HCT116 (cell line): ENCODE measurements around the gene LIPA. TPM values are rescaled to one million over a fixed set of nuclear protein-coding genes. Genes with fewer than 3 reads are reported as not detected.

Experiments used
- ATAC-seq: fragments of 200-7000 bp; cut with Tn5 transposase; 2 replicates; pipeline ENCODE4 v1.9.1; 2020; ENCODE audit warnings: mild to moderate bottlenecking, moderate library complexity
- BruUV-seq: library from RNA; stranded (reverse); fragments of 400-500 nt; replicated peaks from 2 replicates; lab custom pipeline; 2021; lab: Mats Ljungman, UMichigan
- CTCF ChIA-PET: fragments of 300-600 bp; sonication (Branson Sonifier 250); formaldehyde crosslinking; loops from one replicate; lab custom pipeline; 2021; ENCODE audit warnings: antibody characterized with exemption; lab: Charles Lee
- POLR2A ChIA-PET: fragments of 300-600, 350-600 bp; sonication (Branson Sonifier 250); formaldehyde crosslinking; loops from one replicate; lab custom pipeline; 2021; ENCODE audit warnings: antibody characterized with exemption; lab: Charles Lee
- RAD21 ChIA-PET, 2 experiments: fragments of 300-600 bp; sonication (Branson Sonifier 250); formaldehyde crosslinking; loops; one replicate each; lab custom pipeline; 2023; ENCODE audit warnings: low total read pairs in 2 of 2; ENCODE audit not compliant: uncharacterized antibody in 2 of 2, unreplicated experiment in 2 of 2, low non-redundant PET in 1 of 2; lab: Charles Lee
- DNase-seq: peaks from one replicate; pipeline ENCODE4 v3.0.0-alpha.2; 2010; ENCODE audit warnings: low read depth, low spot score
- H2AFZ ChIP-seq: fragments of 200-600 bp; shearing (Covaris generic), sonication (generic); 2 replicates; pipeline ENCODE4 v1.6.1; 2017; ENCODE audit warnings: low read depth, mixed run types, mixed read lengths, antibody characterized with exemption, low read length; ENCODE audit not compliant: poor library complexity, severe bottlenecking
- H3K27ac ChIP-seq: 2 replicates; pipeline ENCODE4 v1.5.1; 2012; ENCODE audit warnings: low read depth, low read length
- H3K27me3 ChIP-seq: fragments of 200-600 bp; sonication (generic); 2 replicates; pipeline ENCODE4 v1.6.1; 2016; ENCODE audit warnings: mixed run types, low read length, mixed read lengths; ENCODE audit not compliant: insufficient read depth
- H3K36me3 ChIP-seq, 2 experiments: fragments of 200-500 bp in 1 of 2; fragments of 200-600 bp in 1 of 2; sonication (Bioruptor generic) in 1 of 2; sonication (generic) in 1 of 2; 2 replicates each; pipeline versions ENCODE4 v1.5.1 to v1.6.1; 2014 to 2016; ENCODE audit warnings: low read length in 2 of 2, inconsistent platforms in 1 of 2, mixed read lengths in 1 of 2, mixed run types in 1 of 2; ENCODE audit not compliant: insufficient read depth in 2 of 2, control insufficient read depth in 1 of 2
- H3K4me1 ChIP-seq, 2 experiments: fragments of 200-600 bp in 1 of 2; sonication (generic) in 1 of 2; 2 replicates each; pipeline versions ENCODE4 v1.5.1 to v1.6.1; 2012 to 2017; ENCODE audit warnings: low read length in 2 of 2, inconsistent platforms in 1 of 2, mild to moderate bottlenecking in 1 of 2, mixed read lengths in 1 of 2, mixed run types in 1 of 2, moderate library complexity in 1 of 2; ENCODE audit not compliant: insufficient read depth in 2 of 2, control insufficient read depth in 1 of 2
- H3K4me2 ChIP-seq: fragments of 200-600 bp; sonication (generic); 2 replicates; pipeline ENCODE4 v1.6.1; 2017; ENCODE audit warnings: mixed run types, low read length, mixed read lengths
- H3K4me3 ChIP-seq, 2 experiments: fragments of 200-600 bp in 1 of 2; sonication (generic) in 1 of 2; replicated peaks in 1 of 2; 2 replicates each; pipeline ENCODE4 v1.5.1; 2011 to 2016; ENCODE audit warnings: low read length in 2 of 2, control low read depth in 1 of 2, low read depth in 1 of 2, mild to moderate bottlenecking in 1 of 2, mixed read lengths in 1 of 2, mixed run types in 1 of 2
- H3K79me2 ChIP-seq: fragments of 200-600 bp; sonication (generic); 2 replicates; pipeline ENCODE4 v1.6.1; 2017; ENCODE audit warnings: mild to moderate bottlenecking, mixed run types, low read length, moderate library complexity, mixed read lengths; ENCODE audit not compliant: insufficient read depth
- H3K9ac ChIP-seq: fragments of 200-600 bp; sonication (generic); 2 replicates; pipeline ENCODE4 v1.6.1; 2016; ENCODE audit warnings: low read length, mixed read lengths
- H3K9me2 ChIP-seq: fragments of 200-600 bp; sonication (generic), shearing (Covaris generic); 2 replicates; pipeline ENCODE4 v1.6.1; 2017; ENCODE audit warnings: mixed run types, mild to moderate bottlenecking, moderate library complexity; ENCODE audit not compliant: insufficient read depth
- H3K9me3 ChIP-seq, 2 experiments: fragments of 200-500 bp in 1 of 2; fragments of 200-600 bp in 1 of 2; sonication (Bioruptor generic) in 1 of 2; sonication (generic) in 1 of 2; 2 replicates each; pipeline ENCODE4 v1.6.1; 2014 to 2017; ENCODE audit warnings: low read length in 2 of 2, mixed read lengths in 2 of 2, inconsistent platforms in 1 of 2, low read depth in 1 of 2, mild to moderate bottlenecking in 1 of 2, mixed run types in 1 of 2, moderate library complexity in 1 of 2; ENCODE audit not compliant: control insufficient read depth in 1 of 2, insufficient read depth in 1 of 2
- H4K20me1 ChIP-seq: fragments of 200-600 bp; sonication (generic), shearing (Covaris generic); 2 replicates; pipeline ENCODE4 v1.6.1; 2017; ENCODE audit warnings: mixed run types, mild to moderate bottlenecking, moderate library complexity; ENCODE audit not compliant: insufficient read depth
- EGR1 ChIP-seq: IDR thresholded peaks from 2 replicates; pipeline ENCODE4 v1.6.1; 2012; ENCODE audit warnings: low read depth
- ELF1 ChIP-seq: IDR thresholded peaks from 2 replicates; pipeline ENCODE4 v1.6.1; 2012; ENCODE audit warnings: low read depth, borderline replicate concordance
- EZH2 ChIP-seq: fragments of 200-600 bp; sonication (generic); IDR thresholded peaks from 2 replicates; pipeline ENCODE4 v1.6.1; 2017; ENCODE audit warnings: antibody characterized with exemption, mixed run types
- EZH2phosphoT487 ChIP-seq: fragments of 200-600 bp; IDR thresholded peaks from 2 replicates; pipeline ENCODE4 v1.6.1; 2018; ENCODE audit warnings: antibody characterized with exemption, borderline replicate concordance
- POLR2AphosphoS5 ChIP-seq: IDR thresholded peaks from 2 replicates; pipeline ENCODE4 v1.6.1; 2011; ENCODE audit warnings: mild to moderate bottlenecking, low read depth, low read length, moderate library complexity
- SP1 ChIP-seq: IDR thresholded peaks from 2 replicates; pipeline ENCODE4 v1.6.1; 2012; ENCODE audit warnings: low read depth
- SRF ChIP-seq: IDR thresholded peaks from 2 replicates; pipeline ENCODE4 v1.6.1; 2012; ENCODE audit warnings: low read depth
- TCF7L2 ChIP-seq: IDR thresholded peaks from 2 replicates; pipeline ENCODE4 v1.7.0; 2011; ENCODE audit warnings: borderline replicate concordance, inconsistent platforms; ENCODE audit not compliant: insufficient read depth, insufficient read length; ENCODE audit errors: extremely low read depth
- ZNF274 ChIP-seq: fragments of 200-500 bp; sonication (Bioruptor generic); IDR thresholded peaks from 2 replicates; pipeline ENCODE4 v1.6.1; 2014; ENCODE audit warnings: mild to moderate bottlenecking, low read depth, low read length, inconsistent platforms
- intact Hi-C: fragments of 100-400 bp; cut with micrococcal nuclease; formaldehyde crosslinking; loops from 2 replicates; pipeline ENCODE4 v1.10.0; 2022
- total RNA-seq: library from RNA; stranded (reverse); gene quantifications from one replicate; pipeline ENCODE4 v1.2.1, GENCODE V29; 2021; ENCODE audit not compliant: unreplicated experiment
- TF ChIP-seq, protein P1 (sequence below), 3 experiments: fragments of 200-600 bp in 1 of 3; sonication (generic) in 1 of 3; IDR thresholded peaks in 2 of 3; conservative IDR thresholded peaks in 1 of 3; 2 replicates each; pipeline ENCODE4 v1.5.1; 2012 to 2017; ENCODE audit warnings: low read depth in 2 of 3, low read length in 2 of 3, antibody characterized with exemption in 1 of 3, borderline replicate concordance in 1 of 3, control low read depth in 1 of 3, mild to moderate bottlenecking in 1 of 3, mixed read lengths in 1 of 3, mixed run types in 1 of 3, moderate library complexity in 1 of 3; ENCODE audit not compliant: insufficient read depth in 1 of 3
- TF ChIP-seq, protein P2 (sequence below): IDR thresholded peaks from 2 replicates; pipeline ENCODE4 v1.6.1; 2012
- TF ChIP-seq, protein P3 (sequence below): IDR thresholded peaks from 2 replicates; pipeline ENCODE4 v1.6.1; 2012; ENCODE audit warnings: low read depth

LIPA gene
- total RNA-seq, 1 experiment from 2014 or later, result 27.1 TPM

DNA sequence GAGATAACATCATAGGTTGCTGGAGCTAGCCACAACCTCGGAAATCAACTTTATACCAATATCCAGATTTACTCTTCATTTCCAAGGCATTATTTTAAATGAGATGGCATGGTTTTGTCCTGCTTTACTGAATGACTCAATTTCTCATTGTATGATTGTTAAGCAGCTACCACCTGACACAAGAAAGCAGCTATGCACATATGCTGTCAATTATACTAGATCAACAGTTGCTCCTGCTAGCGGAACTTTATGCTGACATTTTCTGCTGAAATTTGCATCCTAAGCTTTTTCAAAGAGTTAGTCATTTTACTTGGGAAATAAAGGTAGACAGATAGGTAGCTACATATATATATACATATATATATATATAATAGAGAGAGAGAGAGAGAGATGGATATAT is 35.5 kb downstream of the LIPA start:
- ChIA-PET POLR2A (no interaction called here), CTCF (interaction anchor here (0.9 to 1.3 kb wide), 6 partner anchors 153 to 283 kb away, joined by 3 to 9 read pairs (median 4); no protein-coding TSS in a partner anchor), RAD21 (no interaction called here)
- DNase-seq (no peak), ATAC-seq (no peak)
- intact Hi-C loops, result loop anchor here (2.0 kb wide), 2 partner anchors 381 to 651 kb away; no protein-coding TSS in a partner anchor
- BruUV-seq, result no TSS peak
- H3K4me1 ChIP-seq, result peaks cover 4 to 5% of the 10 kb centered on the region in 2 experiments; a peak in 2 of 4 replicates
- TF ChIP-seq, protein P1, sequence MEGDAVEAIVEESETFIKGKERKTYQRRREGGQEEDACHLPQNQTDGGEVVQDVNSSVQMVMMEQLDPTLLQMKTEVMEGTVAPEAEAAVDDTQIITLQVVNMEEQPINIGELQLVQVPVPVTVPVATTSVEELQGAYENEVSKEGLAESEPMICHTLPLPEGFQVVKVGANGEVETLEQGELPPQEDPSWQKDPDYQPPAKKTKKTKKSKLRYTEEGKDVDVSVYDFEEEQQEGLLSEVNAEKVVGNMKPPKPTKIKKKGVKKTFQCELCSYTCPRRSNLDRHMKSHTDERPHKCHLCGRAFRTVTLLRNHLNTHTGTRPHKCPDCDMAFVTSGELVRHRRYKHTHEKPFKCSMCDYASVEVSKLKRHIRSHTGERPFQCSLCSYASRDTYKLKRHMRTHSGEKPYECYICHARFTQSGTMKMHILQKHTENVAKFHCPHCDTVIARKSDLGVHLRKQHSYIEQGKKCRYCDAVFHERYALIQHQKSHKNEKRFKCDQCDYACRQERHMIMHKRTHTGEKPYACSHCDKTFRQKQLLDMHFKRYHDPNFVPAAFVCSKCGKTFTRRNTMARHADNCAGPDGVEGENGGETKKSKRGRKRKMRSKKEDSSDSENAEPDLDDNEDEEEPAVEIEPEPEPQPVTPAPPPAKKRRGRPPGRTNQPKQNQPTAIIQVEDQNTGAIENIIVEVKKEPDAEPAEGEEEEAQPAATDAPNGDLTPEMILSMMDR (IDR thresholded peaks at IDR 0.05 in 2 of 3, conservative IDR thresholded peaks at IDR 0.05 in 1 of 3; ENCODE audit: borderline replicate concordance in 1 of 3, insufficient read depth in 1 of 3, low read depth in 2 of 3, low read length in 2 of 3), result no peak
- no peak for TF ChIP-seq EGR1
- TF ChIP-seq EZH2, result no peak
- TF ChIP-seq, protein P2, sequence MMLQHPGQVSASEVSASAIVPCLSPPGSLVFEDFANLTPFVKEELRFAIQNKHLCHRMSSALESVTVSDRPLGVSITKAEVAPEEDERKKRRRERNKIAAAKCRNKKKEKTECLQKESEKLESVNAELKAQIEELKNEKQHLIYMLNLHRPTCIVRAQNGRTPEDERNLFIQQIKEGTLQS, result no peak
- TF ChIP-seq, protein P3, sequence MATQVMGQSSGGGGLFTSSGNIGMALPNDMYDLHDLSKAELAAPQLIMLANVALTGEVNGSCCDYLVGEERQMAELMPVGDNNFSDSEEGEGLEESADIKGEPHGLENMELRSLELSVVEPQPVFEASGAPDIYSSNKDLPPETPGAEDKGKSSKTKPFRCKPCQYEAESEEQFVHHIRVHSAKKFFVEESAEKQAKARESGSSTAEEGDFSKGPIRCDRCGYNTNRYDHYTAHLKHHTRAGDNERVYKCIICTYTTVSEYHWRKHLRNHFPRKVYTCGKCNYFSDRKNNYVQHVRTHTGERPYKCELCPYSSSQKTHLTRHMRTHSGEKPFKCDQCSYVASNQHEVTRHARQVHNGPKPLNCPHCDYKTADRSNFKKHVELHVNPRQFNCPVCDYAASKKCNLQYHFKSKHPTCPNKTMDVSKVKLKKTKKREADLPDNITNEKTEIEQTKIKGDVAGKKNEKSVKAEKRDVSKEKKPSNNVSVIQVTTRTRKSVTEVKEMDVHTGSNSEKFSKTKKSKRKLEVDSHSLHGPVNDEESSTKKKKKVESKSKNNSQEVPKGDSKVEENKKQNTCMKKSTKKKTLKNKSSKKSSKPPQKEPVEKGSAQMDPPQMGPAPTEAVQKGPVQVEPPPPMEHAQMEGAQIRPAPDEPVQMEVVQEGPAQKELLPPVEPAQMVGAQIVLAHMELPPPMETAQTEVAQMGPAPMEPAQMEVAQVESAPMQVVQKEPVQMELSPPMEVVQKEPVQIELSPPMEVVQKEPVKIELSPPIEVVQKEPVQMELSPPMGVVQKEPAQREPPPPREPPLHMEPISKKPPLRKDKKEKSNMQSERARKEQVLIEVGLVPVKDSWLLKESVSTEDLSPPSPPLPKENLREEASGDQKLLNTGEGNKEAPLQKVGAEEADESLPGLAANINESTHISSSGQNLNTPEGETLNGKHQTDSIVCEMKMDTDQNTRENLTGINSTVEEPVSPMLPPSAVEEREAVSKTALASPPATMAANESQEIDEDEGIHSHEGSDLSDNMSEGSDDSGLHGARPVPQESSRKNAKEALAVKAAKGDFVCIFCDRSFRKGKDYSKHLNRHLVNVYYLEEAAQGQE, result no peak
- TF ChIP-seq ELF1, result no peak
- TF ChIP-seq SP1, result no peak
- no peak for TF ChIP-seq EZH2phosphoT487
- TF ChIP-seq POLR2AphosphoS5, result no peak
- TF ChIP-seq SRF, result no peak
- TF ChIP-seq TCF7L2, result no peak
- TF ChIP-seq ZNF274, result no peak
- no peak overlapping the region for H3K27ac ChIP-seq
- H3K36me3 ChIP-seq, result no peaks in the 10 kb centered on the region
- H4K20me1 ChIP-seq, result no peaks in the 10 kb centered on the region
- H3K9me3 ChIP-seq, result no peaks in the 10 kb centered on the region
- H3K4me3 ChIP-seq, result no peak overlapping the region
- no peaks in the 10 kb centered on the region for H3K27me3 ChIP-seq
- H3K4me2 ChIP-seq, result no peak overlapping the region
- no peaks in the 10 kb centered on the region for H3K9me2 ChIP-seq
- H2AFZ ChIP-seq, result no peak overlapping the region
- H3K79me2 ChIP-seq, result no peaks in the 10 kb centered on the region
- no peak overlapping the region for H3K9ac ChIP-seq
